ENCODE measurements around the gene DOCK9. TPM values are rescaled to one million over a fixed set of nuclear protein-coding genes. Genes with fewer than 3 reads are reported as not detected.

The DOCK9 gene
- total RNA-seq, 4 donors from 2014 or later, result 127 to 191 (median 154) TPM

DNA sequence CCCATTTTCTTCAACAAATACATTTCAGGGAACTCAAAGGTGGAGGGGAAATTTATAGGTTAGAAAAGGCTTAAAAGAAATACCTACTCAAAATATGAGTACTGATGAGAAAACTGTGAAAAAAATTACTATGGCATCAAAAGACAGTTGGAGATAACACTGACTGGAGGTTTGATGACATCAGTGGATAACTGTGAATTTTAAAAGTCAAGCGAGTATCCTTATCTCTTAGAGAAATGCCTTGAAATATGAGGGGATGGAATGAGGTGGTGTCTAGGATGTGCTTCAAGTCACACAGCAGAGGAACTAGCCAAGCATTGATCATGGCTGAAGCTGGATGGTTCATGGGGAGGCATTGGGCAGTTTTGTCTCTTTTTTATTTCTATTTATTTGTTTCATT is 198.2 kb downstream of the DOCK9 start:
- Histone ChIP-seq H3K4me3 (no peak overlapping the region), H3K4me1 (no peaks in the 10 kb centered on the region), H3K27ac (replicated peaks in 1 of 4) (no peak overlapping the region), H3K36me3 (no peaks in the 10 kb centered on the region), H3K27me3 (no peaks in the 10 kb centered on the region), H3K9me3 (no peaks in the 10 kb centered on the region)
- no peak for TF ChIP-seq EP300 (IDR thresholded peaks at IDR 0.05)
- TF ChIP-seq, protein P1, sequence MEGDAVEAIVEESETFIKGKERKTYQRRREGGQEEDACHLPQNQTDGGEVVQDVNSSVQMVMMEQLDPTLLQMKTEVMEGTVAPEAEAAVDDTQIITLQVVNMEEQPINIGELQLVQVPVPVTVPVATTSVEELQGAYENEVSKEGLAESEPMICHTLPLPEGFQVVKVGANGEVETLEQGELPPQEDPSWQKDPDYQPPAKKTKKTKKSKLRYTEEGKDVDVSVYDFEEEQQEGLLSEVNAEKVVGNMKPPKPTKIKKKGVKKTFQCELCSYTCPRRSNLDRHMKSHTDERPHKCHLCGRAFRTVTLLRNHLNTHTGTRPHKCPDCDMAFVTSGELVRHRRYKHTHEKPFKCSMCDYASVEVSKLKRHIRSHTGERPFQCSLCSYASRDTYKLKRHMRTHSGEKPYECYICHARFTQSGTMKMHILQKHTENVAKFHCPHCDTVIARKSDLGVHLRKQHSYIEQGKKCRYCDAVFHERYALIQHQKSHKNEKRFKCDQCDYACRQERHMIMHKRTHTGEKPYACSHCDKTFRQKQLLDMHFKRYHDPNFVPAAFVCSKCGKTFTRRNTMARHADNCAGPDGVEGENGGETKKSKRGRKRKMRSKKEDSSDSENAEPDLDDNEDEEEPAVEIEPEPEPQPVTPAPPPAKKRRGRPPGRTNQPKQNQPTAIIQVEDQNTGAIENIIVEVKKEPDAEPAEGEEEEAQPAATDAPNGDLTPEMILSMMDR (IDR thresholded peaks at IDR 0.05), result no peak
- TF ChIP-seq POLR2A (IDR thresholded peaks at IDR 0.05; ENCODE audit: low read depth), result no peak
- TF ChIP-seq POLR2AphosphoS5 (IDR thresholded peaks at IDR 0.05), result no peak
- intact Hi-C loops (cut with DNase I), result no loop called here
- WGBS, result 86% methylated on average over 1 of the region's 1 CpG
- DNase-seq (ENCODE audit: extremely low spot score), result no peak

DNA sequence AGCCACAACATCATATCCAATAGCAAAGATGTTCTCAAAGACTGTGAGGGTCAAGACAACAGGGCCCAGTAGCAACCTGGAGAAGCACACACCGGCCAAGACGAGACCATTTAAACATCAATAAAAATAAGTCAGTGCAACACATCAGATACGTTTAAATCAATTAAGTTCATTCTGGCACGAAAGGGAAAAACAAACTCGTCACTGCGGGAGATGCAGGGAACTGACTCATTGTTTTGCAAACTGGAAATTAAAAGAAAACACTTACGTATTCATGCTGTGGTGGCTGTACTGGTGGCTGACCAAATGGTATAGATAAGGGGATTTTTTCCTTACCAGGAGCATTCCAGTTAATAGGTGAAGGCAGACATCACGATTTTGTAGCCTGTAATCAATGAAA is 199.1 kb downstream of the DOCK9 start:
- Histone ChIP-seq H3K27ac (replicated peaks in 1 of 4) (no peak overlapping the region), H3K4me3 (no peak overlapping the region), H3K4me1 (no peaks in the 10 kb centered on the region), H3K36me3 (no peaks in the 10 kb centered on the region), H3K27me3 (no peaks in the 10 kb centered on the region), H3K9me3 (no peaks in the 10 kb centered on the region)
- 75% methylated on average over 8 of the region's 8 CpGs for WGBS
- TF ChIP-seq EP300 (IDR thresholded peaks at IDR 0.05), result no peak
- TF ChIP-seq, protein P1 (IDR thresholded peaks at IDR 0.05), result no peak
- TF ChIP-seq POLR2AphosphoS5 (IDR thresholded peaks at IDR 0.05), result no peak
- TF ChIP-seq POLR2A (IDR thresholded peaks at IDR 0.05; ENCODE audit: low read depth), result no peak
- intact Hi-C loops (cut with DNase I), result no loop called here
- DNase-seq (ENCODE audit: extremely low spot score), result no peak

DNA sequence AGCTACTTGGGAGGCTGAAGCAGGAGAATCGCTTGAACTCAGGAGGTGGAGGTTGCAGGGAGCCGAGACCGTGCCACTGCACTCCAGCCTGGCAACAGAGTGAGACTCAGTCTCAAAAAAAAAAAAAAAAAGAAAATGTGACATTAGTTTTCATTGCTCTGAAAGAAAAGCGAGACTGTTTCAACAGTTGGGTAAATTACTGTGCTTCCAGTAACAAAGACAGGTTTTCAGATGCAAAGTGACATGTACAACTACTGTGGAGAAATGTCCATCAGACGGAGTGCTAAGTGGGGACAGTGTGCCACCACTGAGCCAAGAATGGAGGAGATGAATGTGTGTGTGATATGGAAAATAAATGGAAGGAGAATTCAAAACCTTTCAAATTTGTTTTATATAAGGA is 201.2 kb downstream of the DOCK9 start:
- Histone ChIP-seq H3K4me3 (no peak overlapping the region), H3K4me1 (no peaks in the 10 kb centered on the region), H3K36me3 (no peaks in the 10 kb centered on the region), H3K27me3 (no peaks in the 10 kb centered on the region), H3K9me3 (no peaks in the 10 kb centered on the region), H3K27ac (replicated peaks in 1 of 4) (no peak overlapping the region)
- 88% methylated on average over 5 of the region's 5 CpGs for WGBS
- DNase-seq (ENCODE audit: extremely low spot score), result no peak
- TF ChIP-seq POLR2AphosphoS5 (IDR thresholded peaks at IDR 0.05) (no peak), POLR2A (IDR thresholded peaks at IDR 0.05; ENCODE audit: low read depth) (no peak)
- intact Hi-C loops (cut with DNase I), result no loop called here

DNA sequence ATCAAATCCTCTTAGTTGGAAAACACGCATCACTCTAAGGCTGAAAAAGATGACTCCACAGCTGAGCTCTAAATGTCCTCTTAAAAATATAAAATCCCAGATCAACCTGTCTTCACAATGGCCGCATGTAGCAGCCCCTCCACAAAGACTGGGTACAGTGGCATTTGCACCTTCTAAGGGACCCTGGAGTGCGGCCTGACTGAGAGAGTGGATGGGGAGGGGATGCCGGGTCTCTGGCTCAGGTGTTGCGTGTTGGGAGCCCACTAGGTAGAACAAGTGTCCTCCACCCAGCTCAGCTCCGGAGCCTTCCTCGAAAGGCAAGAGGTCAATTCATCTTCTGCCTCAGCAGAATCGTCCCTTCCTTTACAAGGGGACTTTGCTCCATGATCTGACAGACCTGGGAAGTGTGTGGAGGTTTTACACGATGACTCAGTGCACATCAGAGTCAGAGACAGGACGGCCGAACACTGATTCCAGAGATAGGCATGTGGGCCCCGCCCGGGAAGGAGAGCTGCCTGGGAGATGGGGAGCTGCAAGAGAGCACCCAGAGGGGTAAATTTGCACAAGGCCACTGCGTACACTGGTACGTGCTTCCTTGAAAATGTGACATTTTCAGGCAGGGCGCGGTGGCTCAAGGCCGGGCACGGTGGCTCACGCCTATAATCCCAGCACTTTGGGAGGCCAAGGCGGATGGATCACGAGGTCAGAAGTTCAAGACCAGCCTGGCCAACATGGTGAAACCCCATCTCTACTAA is 201.8 kb downstream of the DOCK9 start:
- intact Hi-C loops (cut with DNase I), result no loop called here
- Histone ChIP-seq H3K9me3 (no peaks in the 10 kb centered on the region), H3K4me1 (no peaks in the 10 kb centered on the region), H3K27ac (replicated peaks in 1 of 4) (no peak overlapping the region), H3K27me3 (no peaks in the 10 kb centered on the region), H3K36me3 (no peaks in the 10 kb centered on the region), H3K4me3 (no peak overlapping the region)
- DNase-seq (ENCODE audit: extremely low spot score), result no peak
- 89% methylated on average over 21 of the region's 22 CpGs for WGBS
- no peak for TF ChIP-seq EP300 (IDR thresholded peaks at IDR 0.05)
- TF ChIP-seq POLR2AphosphoS5 (IDR thresholded peaks at IDR 0.05), result no peak
- TF ChIP-seq, protein P1 (IDR thresholded peaks at IDR 0.05), result no peak
- TF ChIP-seq POLR2A (IDR thresholded peaks at IDR 0.05; ENCODE audit: low read depth), result no peak

DNA sequence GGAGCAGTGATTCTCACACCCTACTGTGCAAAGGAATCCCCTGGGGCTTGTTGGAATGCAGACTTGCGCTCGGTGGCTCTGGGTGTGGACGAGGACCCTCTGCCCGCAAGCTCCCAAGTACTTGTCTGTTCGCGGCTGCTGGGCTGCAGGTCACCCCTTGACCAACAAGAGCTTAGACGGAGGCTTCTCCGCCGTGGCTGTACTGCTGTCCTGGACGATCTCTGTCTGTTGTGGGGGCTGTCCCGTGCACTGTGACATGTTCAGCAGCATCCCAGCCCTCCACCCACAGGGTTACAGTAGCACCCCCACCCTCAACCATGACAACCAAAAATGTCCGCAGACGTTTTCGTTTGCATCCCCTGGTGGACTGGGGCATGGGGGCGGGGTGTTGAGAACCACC is 202.5 kb downstream of the DOCK9 start:
- Histone ChIP-seq H3K27ac (replicated peaks in 1 of 4) (no peak overlapping the region), H3K4me3 (no peak overlapping the region), H3K4me1 (no peaks in the 10 kb centered on the region), H3K9me3 (no peaks in the 10 kb centered on the region), H3K36me3 (no peaks in the 10 kb centered on the region), H3K27me3 (no peaks in the 10 kb centered on the region)
- WGBS, result 90% methylated on average over 5 of the region's 15 CpGs
- no peak for DNase-seq (ENCODE audit: extremely low spot score)
- TF ChIP-seq, protein P1 (IDR thresholded peaks at IDR 0.05), result no peak
- no peak for TF ChIP-seq POLR2AphosphoS5 (IDR thresholded peaks at IDR 0.05)
- TF ChIP-seq POLR2A (IDR thresholded peaks at IDR 0.05; ENCODE audit: low read depth), result no peak
- no peak for TF ChIP-seq EP300 (IDR thresholded peaks at IDR 0.05)
- intact Hi-C loops (cut with DNase I), result no loop called here

Measured in esophagus muscularis mucosa (tissue), 4 donors.